CD8-positive, alpha-beta memory T cell (primary cell): Measurements from ENCODE around the gene PTGDR. TPM values are rescaled to one million over a fixed set of nuclear protein-coding genes. Genes with fewer than 3 reads are reported as not detected.

ENCODE experiments used
- CTCF ChIA-PET: fragments of 350-600 bp; sonication (Branson Sonifier 250); formaldehyde crosslinking; loops from one replicate; lab custom pipeline; 2021; ENCODE audit warnings: antibody characterized with exemption; lab: Charles Lee
- POLR2A ChIA-PET: fragments of 350-600 bp; sonication (Branson Sonifier 250); formaldehyde crosslinking; loops from one replicate; lab custom pipeline; 2021; ENCODE audit warnings: antibody characterized with exemption; lab: Charles Lee
- DNase-seq, 5 donors: peaks; one replicate each; pipeline versions ENCODE4 v3.0.0 to v3.0.0-alpha.2; 2020 to 2022; ENCODE audit warnings: mixed read lengths in 1 of 5
- H3K27ac ChIP-seq: one replicate; pipeline ENCODE4 v1.7.0; 2013; ENCODE audit warnings: low read depth, mild to moderate bottlenecking, low read length, moderate library complexity
- H3K27me3 ChIP-seq: 2 replicates; pipeline ENCODE4 v1.7.0; 2013; ENCODE audit warnings: low read length, mild to moderate bottlenecking; ENCODE audit not compliant: insufficient read depth, poor library complexity, severe bottlenecking
- H3K36me3 ChIP-seq: 2 replicates; pipeline ENCODE4 v1.7.0; 2013; ENCODE audit warnings: mild to moderate bottlenecking, low read length, moderate library complexity; ENCODE audit not compliant: insufficient read depth
- H3K4me1 ChIP-seq: 2 replicates; pipeline ENCODE4 v1.7.0; 2013; ENCODE audit warnings: mild to moderate bottlenecking, low read length, moderate library complexity; ENCODE audit not compliant: insufficient read depth
- H3K4me3 ChIP-seq: 2 replicates; pipeline ENCODE4 v1.7.0; 2013; ENCODE audit warnings: mild to moderate bottlenecking, low read length
- H3K9me3 ChIP-seq: 2 replicates; pipeline ENCODE4 v1.7.0; 2013; ENCODE audit warnings: mild to moderate bottlenecking, low read length
- H3K27ac Mint-ChIP-seq, 8 donors: one replicate each; pipeline ENCODE4 v1.8.0; 2020 to 2021; ENCODE audit warnings: mixed read lengths in 8 of 8, mild to moderate bottlenecking in 6 of 8, inconsistent platforms in 3 of 8, moderate library complexity in 3 of 8
- H3K27me3 Mint-ChIP-seq, 2 donors: one replicate each; pipeline ENCODE4 v1.8.0; 2020 to 2021; ENCODE audit warnings: mixed read lengths in 2 of 2, mild to moderate bottlenecking in 1 of 2, moderate library complexity in 1 of 2
- H3K36me3 Mint-ChIP-seq, 3 donors: one replicate each; pipeline ENCODE4 v1.8.0; 2020 to 2021; ENCODE audit warnings: mixed read lengths in 3 of 3, inconsistent platforms in 1 of 3, mild to moderate bottlenecking in 1 of 3
- H3K4me1 Mint-ChIP-seq, 3 donors: one replicate each; pipeline ENCODE4 v1.8.0; 2020 to 2021; ENCODE audit warnings: mixed read lengths in 3 of 3, inconsistent platforms in 1 of 3, mild to moderate bottlenecking in 1 of 3
- H3K4me3 Mint-ChIP-seq, 7 donors: one replicate each; pipeline ENCODE4 v1.8.0; 2020 to 2021; ENCODE audit warnings: mixed read lengths in 7 of 7, mild to moderate bottlenecking in 6 of 7, moderate library complexity in 4 of 7, inconsistent platforms in 2 of 7
- H3K9me3 Mint-ChIP-seq, 5 donors: one replicate each; pipeline ENCODE4 v1.8.0; 2020 to 2022; ENCODE audit warnings: mixed read lengths in 5 of 5, mild to moderate bottlenecking in 3 of 5, moderate library complexity in 2 of 5, inconsistent platforms in 1 of 5
- polyA plus RNA-seq: library from polyadenylated mRNA; unstranded; fragments of 300-500 nt; fragmentation: Illumina TruSeq; gene quantifications from one replicate; pipeline ENCODE4 v1.2.3, GENCODE V29; 2021
- total RNA-seq, 2 experiments: library from RNA; stranded (reverse); gene quantifications; one replicate each; pipeline ENCODE4 v1.2.3, GENCODE V29; 2021

Gene PTGDR
- total and polyA plus RNA-seq, 3 experiments from 2014 or later, result 0.66 to 50.8 (median 1.4) TPM

- ChIA-PET CTCF (no interaction called here), POLR2A (no interaction called here)
- Histone ChIP-seq H3K36me3 (no peaks in the 10 kb centered on the region), H3K4me1 (peaks cover 22% of the 10 kb centered on the region), H3K9me3 (no peaks in the 10 kb centered on the region), H3K27me3 (no peaks in the 10 kb centered on the region), H3K27ac (no peak overlapping the region), H3K4me3 (no peak overlapping the region)
- Mint-ChIP-seq H3K36me3 (peaks cover 4 to 27% (median 6%) of the 10 kb centered on the region in 3 donors), H3K27ac (no peak overlapping the region), H3K9me3 (peaks cover 5 to 22% (median 12%) of the 10 kb centered on the region in 5 donors), H3K27me3 (peaks cover 1 to 4% of the 10 kb centered on the region in 2 donors), H3K4me3 (no peak overlapping the region), H3K4me1 (peaks cover 25 to 33% (median 29%) of the 10 kb centered on the region in 3 donors)
- no peak for DNase-seq
Observed at GRCh38 chr14:52251724-52252123, 15.8 kb upstream of the PTGDR start.

- Mint-ChIP-seq H3K27me3 (peaks cover 1 to 4% of the 10 kb centered on the region in 2 donors), H3K9me3 (peaks cover 0 to 12% (median 6%) of the 10 kb centered on the region in 5 donors), H3K4me1 (peaks cover 9 to 19% (median 14%) of the 10 kb centered on the region in 3 donors), H3K36me3 (peaks cover 0 to 19% (median 6%) of the 10 kb centered on the region in 3 donors), H3K27ac (no peak overlapping the region), H3K4me3 (no peak overlapping the region)
- DNase-seq, result no peak
- no peaks in the 10 kb centered on the region for H3K9me3 ChIP-seq
- H3K27me3 ChIP-seq, result no peaks in the 10 kb centered on the region
- no peak overlapping the region for H3K27ac ChIP-seq
- ChIA-PET CTCF (no interaction called here), POLR2A (no interaction called here)
- H3K4me1 ChIP-seq, result peaks cover 4% of the 10 kb centered on the region
- no peak overlapping the region for H3K4me3 ChIP-seq
- H3K36me3 ChIP-seq, result no peaks in the 10 kb centered on the region
Observed at GRCh38 chr14:52253503-52253902, 14.0 kb upstream of the PTGDR start.

DNA sequence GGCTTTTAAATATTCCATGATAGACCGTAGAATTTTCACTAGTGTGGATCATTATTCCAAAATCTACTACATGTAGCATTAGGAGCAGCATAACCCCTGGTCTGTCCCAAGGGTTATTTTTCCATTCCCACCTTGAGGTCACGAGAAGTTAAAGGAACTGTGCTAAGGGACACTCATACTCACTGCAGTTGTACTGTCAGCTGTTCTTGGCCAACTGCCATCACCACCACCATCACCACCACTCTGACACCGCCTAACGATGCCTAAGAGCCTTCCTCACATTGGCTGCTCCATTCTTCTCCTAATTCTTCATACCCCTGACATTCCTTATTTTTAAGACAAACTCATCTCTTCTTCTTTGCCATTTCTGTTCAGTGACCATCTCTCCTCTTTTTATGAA, 13.4 kb upstream of the PTGDR start:
- H3K4me3 Mint-ChIP-seq, result no peak overlapping the region
- peaks cover 0 to 18% (median 6%) of the 10 kb centered on the region in 3 donors for H3K36me3 Mint-ChIP-seq
- Histone ChIP-seq H3K27me3 (no peaks in the 10 kb centered on the region), H3K4me3 (no peak overlapping the region), H3K36me3 (no peaks in the 10 kb centered on the region), H3K9me3 (no peaks in the 10 kb centered on the region), H3K27ac (no peak overlapping the region), H3K4me1 (peaks cover under 1% of the 10 kb centered on the region)
- ChIA-PET POLR2A (no interaction called here), CTCF (no interaction called here)
- no peak for DNase-seq
- H3K9me3 Mint-ChIP-seq, result peaks cover 0 to 9% (median 4%) of the 10 kb centered on the region in 5 donors
- H3K27me3 Mint-ChIP-seq, result peaks cover 1 to 4% of the 10 kb centered on the region in 2 donors
- H3K4me1 Mint-ChIP-seq, result peaks cover 14 to 19% (median 16%) of the 10 kb centered on the region in 3 donors
- H3K27ac Mint-ChIP-seq, result no peak overlapping the region

DNA sequence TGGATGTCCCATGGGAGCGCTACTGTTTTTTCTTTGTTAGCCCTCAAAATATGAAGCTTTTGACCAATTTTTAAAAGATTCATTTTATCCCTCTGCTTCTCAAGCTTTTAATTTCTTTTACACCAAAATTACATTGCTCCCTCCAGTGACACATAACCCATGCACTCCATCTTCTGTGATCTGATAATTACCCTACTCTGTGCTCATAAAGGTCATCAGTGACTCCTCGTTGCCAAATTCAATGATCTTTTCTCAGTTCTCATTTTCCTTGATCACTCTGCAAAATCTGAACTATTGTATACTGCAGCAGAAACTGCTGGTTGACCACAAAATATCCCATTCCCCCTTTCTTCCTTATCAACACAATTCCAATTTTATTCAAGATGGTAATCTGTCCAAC, 8.7 kb upstream of the PTGDR start:
- H3K4me3 ChIP-seq, result no peak overlapping the region
- ChIA-PET CTCF (interaction anchor here (1.1 kb wide), 1 partner anchor 38 kb away, joined by 3 read pairs; no protein-coding TSS in a partner anchor), POLR2A (interaction anchor here (0.6 kb wide), 1 partner anchor 291 kb away, joined by 3 read pairs; no protein-coding TSS in a partner anchor)
- Mint-ChIP-seq H3K4me3 (no peak overlapping the region), H3K27me3 (peaks cover 1 to 4% of the 10 kb centered on the region in 2 donors), H3K9me3 (no peaks in the 10 kb centered on the region), H3K4me1 (peaks cover 28 to 47% (median 30%) of the 10 kb centered on the region in 3 donors), H3K36me3 (peaks cover 0 to 3% (median 2%) of the 10 kb centered on the region in 3 donors), H3K27ac (peak overlapping the region in 2 of 8 donors; percentile 16 to 27)
- H3K36me3 ChIP-seq, result no peaks in the 10 kb centered on the region
- H3K27ac ChIP-seq, result no peak overlapping the region
- H3K9me3 ChIP-seq, result no peaks in the 10 kb centered on the region
- peaks cover 11% of the 10 kb centered on the region for H3K4me1 ChIP-seq
- DNase-seq, result no peak
- H3K27me3 ChIP-seq, result no peaks in the 10 kb centered on the region

DNA sequence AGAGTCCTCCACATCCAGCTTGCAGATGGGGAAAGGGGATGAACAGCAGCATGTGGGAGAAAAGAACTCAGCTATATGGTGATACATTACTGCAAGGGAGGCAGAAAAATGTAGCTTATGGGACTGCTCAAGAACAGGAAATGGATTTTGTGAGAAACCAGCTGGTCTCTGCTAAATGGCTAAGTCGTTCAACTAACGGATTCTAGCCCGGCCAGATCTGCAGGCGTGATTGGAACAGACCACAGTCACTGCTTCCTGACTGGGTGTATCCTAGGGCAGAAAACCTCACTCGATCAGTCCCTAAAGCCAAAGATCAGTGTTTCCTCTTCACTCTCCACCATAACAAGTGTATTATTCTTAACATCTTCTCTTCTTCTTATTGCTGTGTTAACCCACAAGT, 8.1 kb upstream of the PTGDR start:
- Mint-ChIP-seq H3K27me3 (peaks cover under 1% of the 10 kb centered on the region in 2 donors), H3K27ac (peak overlapping the region in 6 of 8 donors; percentile 19 to 44 (median 24)), H3K9me3 (no peaks in the 10 kb centered on the region), H3K4me1 (peaks cover 31 to 49% (median 34%) of the 10 kb centered on the region in 3 donors), H3K36me3 (peaks cover 0 to 3% (median 2%) of the 10 kb centered on the region in 3 donors), H3K4me3 (peak overlapping the region in 5 of 7 donors; percentile 12 to 52 (median 39))
- CTCF ChIA-PET, result no interaction called here
- Histone ChIP-seq H3K36me3 (no peaks in the 10 kb centered on the region), H3K9me3 (no peaks in the 10 kb centered on the region), H3K4me3 (no peak overlapping the region), H3K27ac (no peak overlapping the region), H3K4me1 (peaks cover 11% of the 10 kb centered on the region), H3K27me3 (no peaks in the 10 kb centered on the region)
- no peak for DNase-seq
- POLR2A ChIA-PET, result interaction anchor here (0.6 kb wide), 1 partner anchor 290 kb away, joined by 3 read pairs; no protein-coding TSS in a partner anchor

GRCh38 chr14:52262600-52262999, 4.9 kb upstream of the PTGDR start:
- H3K36me3 ChIP-seq, result no peaks in the 10 kb centered on the region
- H3K9me3 ChIP-seq, result no peaks in the 10 kb centered on the region
- H3K27me3 ChIP-seq, result peaks cover 2% of the 10 kb centered on the region
- H3K4me1 ChIP-seq, result peaks cover 36% of the 10 kb centered on the region
- POLR2A ChIA-PET, result no interaction called here
- H3K4me3 ChIP-seq, result no peak overlapping the region
- H3K27ac ChIP-seq, result no peak overlapping the region
- peaks cover 0 to 3% (median 0%) of the 10 kb centered on the region in 3 donors for H3K36me3 Mint-ChIP-seq
- H3K4me3 Mint-ChIP-seq, result no peak overlapping the region
- CTCF ChIA-PET, result no interaction called here
- peaks cover 0 to 3% of the 10 kb centered on the region in 2 donors for H3K27me3 Mint-ChIP-seq
- peak overlapping the region in 1 of 8 donors; percentile 57 for H3K27ac Mint-ChIP-seq
- no peak for DNase-seq
- no peaks in the 10 kb centered on the region for H3K9me3 Mint-ChIP-seq
- peaks cover 58 to 77% (median 62%) of the 10 kb centered on the region in 3 donors for H3K4me1 Mint-ChIP-seq

- no peak overlapping the region for H3K4me3 Mint-ChIP-seq
- Histone ChIP-seq H3K4me1 (peaks cover 36% of the 10 kb centered on the region), H3K4me3 (no peak overlapping the region), H3K27ac (no peak overlapping the region), H3K9me3 (no peaks in the 10 kb centered on the region), H3K36me3 (no peaks in the 10 kb centered on the region), H3K27me3 (peaks cover 2% of the 10 kb centered on the region)
- ChIA-PET CTCF (no interaction called here), POLR2A (no interaction called here)
- peak overlapping the region in 5 of 8 donors; percentile 9 to 45 (median 29) for H3K27ac Mint-ChIP-seq
- peaks cover 0 to 4% (median 3%) of the 10 kb centered on the region in 3 donors for H3K36me3 Mint-ChIP-seq
- DNase-seq, result no peak
- H3K27me3 Mint-ChIP-seq, result peaks cover 0 to 6% of the 10 kb centered on the region in 2 donors
- no peaks in the 10 kb centered on the region for H3K9me3 Mint-ChIP-seq
- H3K4me1 Mint-ChIP-seq, result peaks cover 62 to 81% (median 66%) of the 10 kb centered on the region in 3 donors
Observed at GRCh38 chr14:52263190-52263589, 4.3 kb upstream of the PTGDR start.

- H3K4me1 ChIP-seq, result peaks cover 25% of the 10 kb centered on the region
- H3K27me3 Mint-ChIP-seq, result peaks cover 0 to 6% of the 10 kb centered on the region in 2 donors
- H3K36me3 ChIP-seq, result no peaks in the 10 kb centered on the region
- no peaks in the 10 kb centered on the region for H3K9me3 ChIP-seq
- no peak overlapping the region for H3K4me3 ChIP-seq
- H3K4me3 Mint-ChIP-seq, result peak overlapping the region; percentile 42 to 100 (median 99)
- H3K27ac Mint-ChIP-seq, result peak overlapping the region; percentile 14 to 92 (median 66)
- peaks cover 0 to 13% (median 10%) of the 10 kb centered on the region in 3 donors for H3K36me3 Mint-ChIP-seq
- H3K27ac ChIP-seq, result no peak overlapping the region
- H3K9me3 Mint-ChIP-seq, result no peaks in the 10 kb centered on the region
- DNase-seq, result no peak
- POLR2A ChIA-PET, result interaction anchor here (0.7 kb wide), 1 partner anchor 16 kb away, joined by 3 read pairs; no protein-coding TSS in a partner anchor
- CTCF ChIA-PET, result interaction anchor here (1.3 to 1.6 kb wide), 2 partner anchors 119 to 196 kb away, joined by 4 read pairs; partner anchors contain the start of gene NID2
- peaks cover 54 to 82% (median 64%) of the 10 kb centered on the region in 3 donors for H3K4me1 Mint-ChIP-seq
- peaks cover 2% of the 10 kb centered on the region for H3K27me3 ChIP-seq
Observed at GRCh38 chr14:52265253-52265652, 2.2 kb upstream of the PTGDR start.
